Neural cell (in vitro differentiated cells): ENCODE data around the gene SLAMF1.
"Not testable (repeated sequence)": the region's sequence is repeated elsewhere in the genome, so short reads cannot be mapped to it uniquely, and the experiment has no call there.

ENCODE experiments used
- EP300 ChIP-seq: fragments of 450-650 bp; conservative IDR thresholded peaks from 2 replicates; pipeline ENCODE4 v1.6.1; 2014; ENCODE audit warnings: antibody characterized with exemption, mild to moderate bottlenecking, moderate library complexity; ENCODE audit not compliant: poor library complexity, severe bottlenecking
- EZH2 ChIP-seq: fragments of 200-600, 300-800 bp; shearing (Covaris generic), sonication (generic); IDR thresholded peaks from 2 replicates; pipeline ENCODE4 v1.6.1; 2014; ENCODE audit warnings: antibody characterized with exemption, low read length, borderline replicate concordance, mild to moderate bottlenecking; ENCODE audit not compliant: insufficient read depth, poor library complexity, severe bottlenecking
- MXI1 ChIP-seq: fragments of 450-650 bp; conservative IDR thresholded peaks from 2 replicates; pipeline ENCODE4 v1.6.1; 2014; ENCODE audit warnings: antibody characterized with exemption, mild to moderate bottlenecking; ENCODE audit not compliant: poor library complexity, severe bottlenecking
- POLR2AphosphoS5 ChIP-seq: IDR thresholded peaks from 2 replicates; pipeline ENCODE4 v1.6.1; 2012
- RAD21 ChIP-seq: fragments of 450-650 bp; conservative IDR thresholded peaks from 2 replicates; pipeline ENCODE4 v1.6.1; 2014; ENCODE audit warnings: antibody characterized with exemption, mild to moderate bottlenecking, moderate library complexity
- SMC3 ChIP-seq: fragments of 450-650 bp; conservative IDR thresholded peaks from 2 replicates; pipeline ENCODE4 v1.6.1; 2014; ENCODE audit warnings: antibody characterized with exemption, mild to moderate bottlenecking, moderate library complexity; ENCODE audit not compliant: poor library complexity
- TAF1 ChIP-seq: IDR thresholded peaks from 2 replicates; pipeline ENCODE4 v1.6.1; 2012; ENCODE audit warnings: low read depth
- TF ChIP-seq, protein P1 (sequence below): fragments of 450-650 bp; IDR thresholded peaks from 2 replicates; pipeline ENCODE4 v1.5.1; 2014; ENCODE audit warnings: antibody characterized with exemption, mild to moderate bottlenecking, moderate library complexity; ENCODE audit not compliant: poor library complexity, severe bottlenecking
- TF ChIP-seq, protein P2 (sequence below): IDR thresholded peaks from 2 replicates; pipeline ENCODE4 v1.6.1; 2012; ENCODE audit warnings: borderline replicate concordance

DNA sequence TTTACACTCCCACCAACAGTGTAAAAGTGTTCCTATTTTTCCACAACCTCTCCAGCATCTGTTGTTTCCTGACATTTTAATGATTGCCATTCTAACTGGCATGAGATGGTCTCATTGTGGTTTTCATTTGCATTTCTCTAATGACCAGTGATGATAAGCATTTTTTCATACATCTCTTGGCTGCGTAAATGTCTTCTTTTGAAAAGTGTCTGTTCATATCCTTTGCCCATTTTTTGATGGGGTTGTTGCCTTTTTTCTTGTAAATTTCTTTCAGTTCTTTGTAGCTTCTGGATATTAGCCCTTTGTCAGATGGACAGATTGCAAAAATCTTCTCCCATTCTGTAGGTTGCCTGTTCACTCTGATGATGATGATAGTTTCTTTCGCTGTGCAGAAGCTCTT, 63.9 kb downstream of the SLAMF1 start:
- not testable (repeated sequence) for TF ChIP-seq EZH2, POLR2AphosphoS5, RAD21, EP300, TAF1, MXI1, SMC3
- TF ChIP-seq, protein P1, sequence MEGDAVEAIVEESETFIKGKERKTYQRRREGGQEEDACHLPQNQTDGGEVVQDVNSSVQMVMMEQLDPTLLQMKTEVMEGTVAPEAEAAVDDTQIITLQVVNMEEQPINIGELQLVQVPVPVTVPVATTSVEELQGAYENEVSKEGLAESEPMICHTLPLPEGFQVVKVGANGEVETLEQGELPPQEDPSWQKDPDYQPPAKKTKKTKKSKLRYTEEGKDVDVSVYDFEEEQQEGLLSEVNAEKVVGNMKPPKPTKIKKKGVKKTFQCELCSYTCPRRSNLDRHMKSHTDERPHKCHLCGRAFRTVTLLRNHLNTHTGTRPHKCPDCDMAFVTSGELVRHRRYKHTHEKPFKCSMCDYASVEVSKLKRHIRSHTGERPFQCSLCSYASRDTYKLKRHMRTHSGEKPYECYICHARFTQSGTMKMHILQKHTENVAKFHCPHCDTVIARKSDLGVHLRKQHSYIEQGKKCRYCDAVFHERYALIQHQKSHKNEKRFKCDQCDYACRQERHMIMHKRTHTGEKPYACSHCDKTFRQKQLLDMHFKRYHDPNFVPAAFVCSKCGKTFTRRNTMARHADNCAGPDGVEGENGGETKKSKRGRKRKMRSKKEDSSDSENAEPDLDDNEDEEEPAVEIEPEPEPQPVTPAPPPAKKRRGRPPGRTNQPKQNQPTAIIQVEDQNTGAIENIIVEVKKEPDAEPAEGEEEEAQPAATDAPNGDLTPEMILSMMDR: not testable (repeated sequence)
- TF ChIP-seq, protein P2, sequence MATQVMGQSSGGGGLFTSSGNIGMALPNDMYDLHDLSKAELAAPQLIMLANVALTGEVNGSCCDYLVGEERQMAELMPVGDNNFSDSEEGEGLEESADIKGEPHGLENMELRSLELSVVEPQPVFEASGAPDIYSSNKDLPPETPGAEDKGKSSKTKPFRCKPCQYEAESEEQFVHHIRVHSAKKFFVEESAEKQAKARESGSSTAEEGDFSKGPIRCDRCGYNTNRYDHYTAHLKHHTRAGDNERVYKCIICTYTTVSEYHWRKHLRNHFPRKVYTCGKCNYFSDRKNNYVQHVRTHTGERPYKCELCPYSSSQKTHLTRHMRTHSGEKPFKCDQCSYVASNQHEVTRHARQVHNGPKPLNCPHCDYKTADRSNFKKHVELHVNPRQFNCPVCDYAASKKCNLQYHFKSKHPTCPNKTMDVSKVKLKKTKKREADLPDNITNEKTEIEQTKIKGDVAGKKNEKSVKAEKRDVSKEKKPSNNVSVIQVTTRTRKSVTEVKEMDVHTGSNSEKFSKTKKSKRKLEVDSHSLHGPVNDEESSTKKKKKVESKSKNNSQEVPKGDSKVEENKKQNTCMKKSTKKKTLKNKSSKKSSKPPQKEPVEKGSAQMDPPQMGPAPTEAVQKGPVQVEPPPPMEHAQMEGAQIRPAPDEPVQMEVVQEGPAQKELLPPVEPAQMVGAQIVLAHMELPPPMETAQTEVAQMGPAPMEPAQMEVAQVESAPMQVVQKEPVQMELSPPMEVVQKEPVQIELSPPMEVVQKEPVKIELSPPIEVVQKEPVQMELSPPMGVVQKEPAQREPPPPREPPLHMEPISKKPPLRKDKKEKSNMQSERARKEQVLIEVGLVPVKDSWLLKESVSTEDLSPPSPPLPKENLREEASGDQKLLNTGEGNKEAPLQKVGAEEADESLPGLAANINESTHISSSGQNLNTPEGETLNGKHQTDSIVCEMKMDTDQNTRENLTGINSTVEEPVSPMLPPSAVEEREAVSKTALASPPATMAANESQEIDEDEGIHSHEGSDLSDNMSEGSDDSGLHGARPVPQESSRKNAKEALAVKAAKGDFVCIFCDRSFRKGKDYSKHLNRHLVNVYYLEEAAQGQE: not testable (repeated sequence)
